NCI-H2196 (cell line): ENCODE results near the gene DLG2.
"Not testable (repeated sequence)": the region's sequence is repeated elsewhere in the genome, so short reads cannot be mapped to it uniquely, and the experiment has no call there.

ENCODE experiments used
- DNase-seq: peaks from one replicate; lab custom pipeline; 2025; ENCODE audit not compliant: unreplicated experiment; lab: John Stamatoyannopoulos, UW

DLG2 gene

DNA sequence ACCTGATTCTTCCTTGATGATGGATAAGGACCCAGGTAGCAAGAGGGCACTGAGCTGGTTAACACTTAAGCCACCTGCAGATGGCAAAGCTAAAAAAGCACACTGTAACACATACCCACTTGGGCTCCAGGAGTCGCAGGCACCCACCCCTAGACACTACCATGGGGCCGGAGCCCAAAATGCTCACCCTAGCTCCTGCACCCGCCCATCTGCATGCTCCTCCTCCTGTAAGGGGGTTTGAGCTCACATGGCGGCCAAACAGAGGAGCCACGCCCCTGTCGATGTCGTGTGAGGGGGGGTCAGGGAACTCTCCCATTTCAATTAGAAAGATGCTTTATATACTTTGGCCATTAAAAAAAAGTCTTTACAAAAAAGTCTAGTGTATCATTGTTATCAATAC is 370.7 kb downstream of the DLG2 start:
- no peak for DNase-seq

DNA sequence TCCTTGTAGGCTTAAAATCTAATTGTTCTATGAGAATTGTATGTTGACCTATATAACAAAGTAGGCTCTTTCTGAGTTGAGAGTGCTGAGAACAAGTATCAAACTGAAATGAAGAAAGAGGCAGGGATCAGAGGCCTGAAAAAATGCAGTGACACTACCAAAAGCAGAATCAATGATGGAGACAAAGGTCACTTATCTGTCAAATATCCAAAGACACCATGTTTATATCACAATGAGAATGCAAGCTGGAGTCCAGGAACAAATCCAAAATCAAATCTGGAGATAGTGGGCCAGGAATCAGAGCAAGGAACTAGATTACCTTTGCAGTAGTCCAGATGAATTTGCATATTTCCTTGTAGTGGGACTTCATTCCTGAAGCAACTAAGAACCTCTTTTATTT is 377.7 kb downstream of the DLG2 start:
- DNase-seq, result no peak

DNA sequence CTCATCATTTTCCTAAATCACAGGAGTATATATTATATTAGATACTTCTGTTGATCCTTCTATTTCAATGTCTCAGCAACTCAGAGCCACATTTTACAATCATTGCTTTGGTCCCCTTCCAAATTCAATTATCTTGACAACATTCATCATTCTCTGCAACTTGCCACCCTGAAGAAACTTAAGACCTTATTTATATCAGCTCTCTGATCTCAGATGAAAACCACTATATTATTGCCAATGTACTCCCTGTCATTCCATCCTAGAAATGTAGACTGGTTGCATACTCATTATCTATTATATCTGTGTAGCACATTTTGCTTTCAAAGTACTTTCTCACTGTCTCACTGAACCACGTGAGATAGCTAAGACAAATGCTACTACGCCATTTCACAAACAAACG is 379.3 kb downstream of the DLG2 start:
- DNase-seq, result no peak

DNA sequence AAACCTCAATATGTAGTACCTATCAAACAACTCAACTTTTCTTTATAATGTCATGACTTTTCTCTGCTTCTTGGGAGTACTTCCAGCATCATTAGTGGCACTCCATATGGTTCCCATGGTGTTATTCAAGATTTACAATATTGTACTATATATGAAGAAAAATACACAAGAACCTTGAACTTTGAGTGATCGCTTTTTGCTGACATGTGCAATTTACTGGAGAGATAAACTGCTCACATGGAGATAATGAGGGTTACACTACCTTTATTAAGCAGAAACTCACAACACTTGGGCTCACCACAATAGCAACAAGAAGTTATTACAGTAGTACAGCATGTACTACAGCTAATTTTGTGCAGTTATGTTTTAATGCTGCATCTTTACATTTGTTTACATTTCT is 388.2 kb downstream of the DLG2 start:
- no peak for DNase-seq

DNA sequence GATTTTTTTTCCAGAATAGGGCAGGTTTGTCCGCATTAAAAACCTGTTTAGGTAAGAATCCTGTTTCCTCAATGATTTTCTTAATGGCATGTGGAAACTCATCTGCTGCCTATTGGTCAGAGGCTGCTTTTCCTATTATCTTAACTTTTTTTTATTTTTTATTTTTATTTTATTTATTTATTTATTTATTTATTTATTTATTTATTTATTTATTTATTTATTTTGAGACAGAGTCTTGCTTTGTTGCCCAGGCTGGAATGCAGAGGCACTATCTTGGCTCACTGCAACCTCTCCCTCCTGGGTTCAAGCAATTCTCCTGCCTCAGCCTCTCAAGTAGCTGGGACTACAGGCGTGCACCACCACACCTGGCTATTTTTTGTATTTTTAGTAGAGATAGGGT is 389.1 kb downstream of the DLG2 start:
- not testable (repeated sequence) for DNase-seq

DNA sequence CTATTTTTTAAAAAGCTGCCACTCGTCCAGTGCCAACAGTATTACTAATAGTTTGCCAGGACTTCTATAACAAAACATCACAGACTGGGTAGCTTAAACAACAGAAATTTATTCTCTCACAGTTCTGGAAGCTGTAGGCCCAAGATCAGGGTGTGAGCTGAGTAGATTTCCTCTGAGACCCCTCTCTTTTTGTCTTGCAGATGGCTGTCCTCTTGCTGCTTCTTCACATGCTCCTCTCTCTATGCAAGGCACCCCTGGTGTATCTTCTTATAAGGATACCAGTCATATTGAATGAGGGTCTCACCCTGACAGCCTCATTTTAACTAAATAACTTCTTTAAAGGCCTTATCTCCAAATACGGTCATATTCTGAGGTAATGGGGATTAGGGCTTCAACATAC is 390.9 kb downstream of the DLG2 start:
- no peak for DNase-seq

DNA sequence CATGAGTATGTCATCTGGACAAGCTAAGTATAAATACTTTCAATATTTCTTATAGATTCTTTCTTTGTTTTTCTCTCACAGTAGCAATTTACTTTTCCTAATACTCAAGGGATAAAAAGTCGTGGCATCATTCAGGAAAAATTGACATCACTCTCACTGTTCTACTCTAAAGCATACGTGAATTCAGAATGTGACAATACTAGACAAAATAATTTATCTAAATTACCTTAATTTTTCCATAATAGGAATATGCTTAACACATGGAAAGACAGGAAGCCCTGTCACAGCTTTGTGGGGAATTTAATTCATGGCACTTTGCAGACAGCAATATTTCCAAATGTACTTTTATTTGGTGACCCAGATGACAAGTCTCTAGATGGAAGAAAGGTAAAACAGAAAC is 394.6 kb downstream of the DLG2 start:
- no peak for DNase-seq

DNA sequence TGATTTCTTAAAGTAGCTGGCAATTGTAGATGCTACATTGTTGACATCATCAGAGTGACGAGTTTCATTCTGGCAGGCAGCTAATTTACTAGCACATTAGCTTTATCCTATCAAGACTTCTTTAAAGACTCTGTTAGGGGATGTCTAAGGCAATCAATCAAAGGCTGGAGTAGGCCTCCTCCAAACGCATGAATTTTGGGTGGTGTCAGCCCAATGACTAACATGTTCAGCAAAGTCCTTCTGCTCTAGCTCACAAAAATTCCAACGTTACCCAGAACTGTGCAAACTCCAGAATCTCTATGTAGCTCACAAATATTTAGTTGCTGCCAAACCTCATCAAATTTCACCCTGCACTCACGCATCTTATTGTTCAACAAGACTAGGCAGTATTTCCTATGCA is 395.6 kb downstream of the DLG2 start:
- DNase-seq, result no peak

DNA sequence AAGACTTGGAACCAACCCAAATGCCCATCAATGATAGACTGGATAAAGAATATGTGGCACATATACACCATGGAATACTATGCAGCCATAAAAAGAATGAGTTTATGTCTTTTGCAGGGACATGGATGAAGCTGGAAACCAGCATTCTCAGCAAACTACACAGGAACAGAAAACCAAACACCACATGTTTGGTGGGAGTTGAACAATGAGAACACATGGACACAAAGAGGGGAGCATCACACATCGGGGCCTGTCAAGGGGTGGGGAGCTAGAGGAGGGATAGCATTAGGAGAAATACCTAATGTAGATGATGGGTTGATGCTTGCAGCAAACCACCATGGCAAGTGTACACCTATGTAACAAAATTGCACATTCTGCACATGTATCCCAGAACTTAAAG is 397.4 kb downstream of the DLG2 start:
- DNase-seq, result not testable (repeated sequence)

DNA sequence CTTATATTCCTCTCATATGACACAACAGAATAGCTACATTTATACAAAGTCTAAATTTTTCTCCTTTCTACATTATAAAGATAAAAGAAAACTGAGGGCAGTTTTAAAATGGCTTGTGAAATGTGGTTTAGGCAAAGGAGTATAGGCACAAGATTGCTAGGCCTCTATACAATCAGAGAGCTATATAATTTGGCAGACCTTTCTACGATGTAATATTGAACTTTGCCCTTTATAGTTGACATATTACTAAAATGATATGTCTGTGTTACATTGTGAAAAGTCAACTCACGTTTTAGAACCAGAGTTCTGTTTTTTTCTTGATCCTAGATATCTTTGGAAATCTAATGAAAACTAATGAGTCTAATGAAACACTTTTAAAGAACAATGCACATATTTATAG is 430.2 kb downstream of the DLG2 start:
- no peak for DNase-seq

DNA sequence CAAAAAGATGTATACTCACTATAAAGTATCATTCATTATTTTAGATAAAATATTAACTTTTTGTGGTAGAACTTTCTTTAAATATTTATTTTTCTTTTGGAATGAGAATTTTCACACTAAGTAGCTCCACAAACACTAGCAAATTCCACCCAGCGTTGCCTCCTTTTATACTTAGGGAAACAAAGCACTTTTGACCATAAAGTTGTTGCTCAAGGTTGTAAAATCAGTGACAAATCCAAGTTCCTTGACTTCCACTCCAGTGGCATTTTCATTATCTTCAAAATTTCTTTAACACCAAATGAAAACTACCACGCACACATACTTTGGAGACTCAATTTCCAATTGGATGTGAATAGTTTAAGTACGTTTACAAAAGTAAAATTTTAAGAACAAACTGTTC is 431.2 kb downstream of the DLG2 start:
- no peak for DNase-seq

DNA sequence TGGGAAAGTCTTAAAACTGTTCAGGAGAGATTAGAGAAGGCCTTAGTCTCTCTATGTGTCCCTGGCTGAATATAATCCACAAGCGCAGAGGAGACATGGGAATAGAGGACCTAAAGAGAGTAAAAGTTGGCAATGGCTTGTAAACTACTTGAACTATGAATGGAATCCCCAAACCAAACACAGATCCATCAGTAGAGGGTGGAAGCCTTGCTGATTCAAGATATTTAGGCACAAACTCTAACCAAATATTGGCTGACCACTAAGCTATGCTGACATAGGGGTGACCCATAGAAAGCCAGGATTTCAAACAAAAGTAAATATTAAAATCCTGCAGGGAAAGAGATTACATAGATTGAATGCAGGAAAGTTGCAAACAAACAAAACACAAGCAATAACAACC is 439.2 kb downstream of the DLG2 start:
- no peak for DNase-seq

DNA sequence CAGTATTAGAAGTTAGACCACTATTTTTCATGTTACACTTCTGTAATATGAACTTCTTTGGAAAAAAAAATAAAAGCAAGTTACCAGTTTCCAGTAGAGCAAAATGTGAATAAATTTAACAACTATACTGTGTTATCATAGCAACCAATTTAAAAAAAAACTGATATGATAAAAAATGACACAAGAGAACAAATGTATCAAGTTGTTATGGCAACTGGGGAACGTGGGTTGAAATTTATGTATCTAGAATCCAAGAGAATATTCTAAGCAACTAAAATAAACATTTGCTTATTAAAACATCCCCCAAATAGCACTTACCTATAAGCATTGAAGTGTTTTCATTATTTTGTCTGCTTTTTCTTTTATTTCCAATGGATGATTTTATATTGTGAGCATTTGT is 442.4 kb downstream of the DLG2 start:
- no peak for DNase-seq

DNA sequence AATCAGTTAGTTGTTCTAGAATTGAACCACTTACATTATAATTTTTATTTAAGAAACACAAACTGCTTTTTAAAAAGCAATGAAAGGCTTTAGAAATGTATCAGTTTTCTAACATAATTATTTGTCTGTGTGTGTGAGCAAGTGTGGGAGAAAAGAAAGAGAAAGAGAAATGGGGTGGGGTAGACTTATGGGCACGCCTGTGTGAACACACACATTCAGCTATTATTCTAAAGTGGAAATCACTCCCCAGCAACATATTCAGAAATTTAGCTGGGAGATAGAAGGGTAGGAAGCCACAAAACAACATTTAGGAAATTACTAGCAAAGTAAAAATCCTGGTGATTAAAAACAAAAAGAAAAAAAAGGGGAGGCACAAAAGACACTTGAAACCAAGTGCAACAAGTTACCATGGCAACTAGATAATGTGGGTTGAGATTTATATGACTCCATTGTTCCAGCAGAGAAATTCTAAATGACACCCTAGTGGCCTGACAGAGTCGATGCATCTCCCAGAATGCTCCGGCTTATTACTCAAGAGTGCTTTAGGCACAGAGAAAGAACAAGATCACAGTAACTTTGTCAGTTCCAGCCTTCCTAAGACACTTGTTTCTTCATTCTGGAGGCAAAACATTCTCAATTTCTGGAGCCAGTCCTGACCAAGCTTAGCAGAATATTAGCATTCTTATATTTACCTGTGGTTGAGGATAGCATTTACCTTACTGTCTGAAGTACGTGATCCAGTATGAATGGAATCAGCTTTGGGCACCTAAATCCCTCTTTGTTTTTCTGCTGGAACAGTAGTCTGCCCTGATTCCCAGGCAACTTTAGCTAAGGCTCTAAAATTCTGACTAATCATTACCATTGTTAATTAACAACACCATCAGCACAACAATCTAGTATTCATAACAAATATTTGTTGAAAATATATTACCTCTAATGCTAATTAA is 444.4 kb downstream of the DLG2 start:
- no peak for DNase-seq

DNA sequence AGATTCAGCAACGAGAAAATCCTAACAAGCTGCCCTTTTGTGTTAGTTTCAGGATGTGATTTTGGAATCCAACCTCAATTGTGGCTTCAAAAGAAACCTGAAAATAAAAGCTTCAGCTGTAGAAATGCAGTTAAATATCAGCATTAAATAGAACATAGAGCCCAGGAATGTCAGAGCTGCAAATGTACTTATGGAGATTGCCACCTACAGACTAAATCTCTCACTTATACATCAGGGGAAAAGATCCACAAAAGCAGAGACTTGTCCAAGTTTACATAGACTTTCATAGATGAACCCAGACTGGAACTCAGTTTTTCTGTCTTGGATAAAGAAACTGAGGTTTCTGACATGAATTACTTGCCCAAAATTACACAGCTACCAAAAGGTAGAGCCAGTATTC is 446.6 kb downstream of the DLG2 start:
- no peak for DNase-seq

DNA sequence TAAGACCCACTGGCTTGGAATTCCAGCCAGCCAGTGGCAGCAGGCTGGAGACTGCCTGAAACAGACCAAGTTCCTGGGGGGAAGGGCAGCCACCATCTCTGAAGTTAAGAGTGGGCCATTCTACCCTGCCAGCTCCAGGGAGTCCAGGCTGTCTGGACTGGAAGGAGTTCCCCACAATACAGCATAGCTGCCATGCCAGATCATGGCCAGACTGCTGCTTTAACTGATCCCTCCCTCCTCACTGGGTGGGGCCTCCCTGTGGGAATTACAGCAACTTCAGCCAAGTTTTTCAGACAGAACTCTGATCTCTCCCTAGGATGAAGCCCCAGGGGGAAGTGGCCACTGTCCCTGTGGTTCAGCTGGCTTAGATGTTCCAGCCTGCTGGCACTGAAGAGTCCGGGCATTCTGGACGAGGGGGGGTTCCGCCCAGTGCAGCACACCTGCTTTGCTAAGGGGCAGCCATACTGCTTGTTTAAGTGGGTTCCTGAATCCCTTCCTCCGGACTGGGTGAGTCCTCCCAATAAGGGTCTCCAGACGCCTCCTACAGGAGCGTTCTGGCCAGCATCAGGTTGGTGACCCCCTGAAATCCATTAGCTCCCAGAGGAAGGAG is 455.4 kb downstream of the DLG2 start:
- DNase-seq, result no peak

DNA sequence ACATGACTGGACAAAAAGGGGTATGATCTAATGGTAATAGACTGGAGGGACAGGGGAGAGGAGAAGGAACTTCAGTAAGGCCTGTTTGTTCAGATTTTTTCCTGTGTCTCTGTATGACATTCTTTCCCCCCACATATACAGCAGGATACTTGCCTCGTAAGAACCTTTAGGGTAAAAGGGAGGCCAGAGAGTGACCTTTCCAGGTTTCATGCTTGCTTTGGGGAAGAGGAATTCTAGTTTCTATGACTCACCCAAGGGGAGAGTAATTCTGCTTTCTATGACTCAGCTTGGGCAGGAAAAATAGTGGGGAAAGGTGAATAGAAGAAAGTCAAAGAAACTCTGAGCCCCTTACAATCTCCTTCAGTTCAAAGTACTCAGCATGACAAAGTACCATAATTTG is 457.0 kb downstream of the DLG2 start:
- DNase-seq, result no peak

DNA sequence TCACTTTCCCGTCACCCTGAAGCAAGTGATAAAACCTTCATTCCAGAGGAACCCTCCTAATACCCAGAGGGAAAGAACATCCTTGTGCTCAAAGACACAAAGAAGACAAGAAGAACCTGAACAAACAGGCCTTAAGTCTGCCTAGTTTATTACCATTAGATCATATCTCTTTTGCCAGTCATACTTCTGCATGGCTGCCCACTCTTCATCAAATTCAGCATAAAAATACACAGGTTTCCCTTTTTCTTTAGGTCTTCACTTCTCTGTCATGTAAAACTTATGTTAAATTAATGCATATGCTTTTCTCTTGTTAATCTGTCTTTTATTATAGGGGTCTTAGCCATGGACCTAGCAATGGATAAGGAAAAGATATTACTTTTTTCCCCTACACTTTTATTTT is 459.7 kb downstream of the DLG2 start:
- no peak for DNase-seq

DNA sequence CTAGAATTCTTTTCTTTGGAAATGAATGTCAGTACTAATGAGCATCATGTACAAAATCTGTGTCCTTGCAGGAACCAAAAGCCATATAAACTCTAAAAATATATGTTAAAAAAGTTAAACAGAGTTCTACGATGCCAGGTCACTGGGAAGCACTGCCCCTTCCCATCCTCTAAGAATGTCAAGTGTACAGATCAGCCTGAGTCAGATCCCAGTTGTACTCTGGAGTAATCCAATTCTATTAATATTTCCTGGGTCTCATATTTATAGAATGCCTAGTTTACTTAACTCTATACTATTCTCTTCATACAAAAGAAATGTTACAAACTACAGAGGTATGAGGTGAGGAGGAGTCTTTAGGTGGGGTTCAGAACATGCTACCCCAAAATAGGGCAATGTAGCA is 460.1 kb downstream of the DLG2 start:
- no peak for DNase-seq

DNA sequence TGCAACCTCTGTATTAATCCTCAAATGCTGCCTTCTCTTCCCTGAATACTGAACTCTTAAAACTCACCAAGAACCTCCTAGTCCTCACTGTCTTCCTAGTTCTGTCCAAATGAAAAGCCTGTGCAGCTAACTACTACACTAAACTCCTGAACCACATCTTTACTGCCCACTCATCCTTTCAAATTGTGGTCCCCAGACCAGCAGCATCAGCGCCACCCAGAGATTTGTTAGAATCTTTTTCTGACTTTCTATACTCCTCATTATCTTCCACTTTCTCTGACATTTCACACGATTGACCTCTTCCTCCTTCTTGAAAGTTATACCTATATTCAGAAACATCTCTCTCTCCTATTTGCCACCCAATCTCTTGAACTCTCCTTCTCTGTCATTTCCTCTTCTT is 461.3 kb downstream of the DLG2 start:
- DNase-seq, result no peak

DNA sequence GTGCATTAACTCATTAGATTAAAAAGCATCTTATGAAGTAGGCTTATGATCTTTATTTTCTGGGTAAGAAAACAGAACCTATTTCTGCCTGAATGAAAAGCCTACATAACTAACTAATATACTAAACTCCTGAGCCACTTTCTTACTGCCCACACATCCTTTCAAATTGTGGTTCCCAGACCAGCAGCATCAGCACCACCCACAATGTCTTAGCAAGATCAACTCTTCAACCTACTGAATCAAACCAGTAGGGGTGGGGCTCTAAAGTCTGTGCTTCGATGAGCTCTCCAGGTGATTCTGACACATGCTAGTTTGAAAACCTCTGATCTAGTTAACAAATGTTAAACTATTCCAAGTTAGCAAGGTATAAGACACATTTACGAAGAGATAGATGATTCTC is 462.4 kb downstream of the DLG2 start:
- no peak for DNase-seq

DNA sequence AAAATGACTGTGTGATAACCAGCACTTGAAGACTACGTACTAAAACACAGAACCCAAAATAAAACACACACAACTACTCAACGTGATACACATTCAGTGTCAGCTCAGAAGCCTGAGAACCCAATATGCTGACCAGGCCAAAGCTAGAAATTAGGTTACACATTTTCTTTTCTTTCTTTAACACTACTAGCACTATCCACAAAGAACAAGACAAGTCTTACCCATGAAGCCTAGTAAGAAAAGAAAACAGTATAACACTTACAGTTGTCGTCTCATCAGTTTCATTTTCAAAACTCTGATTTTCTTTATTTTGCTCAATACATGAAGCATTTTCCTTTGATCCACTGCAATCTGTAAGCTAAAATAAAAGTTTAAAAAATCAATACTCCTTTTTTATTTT is 472.9 kb downstream of the DLG2 start:
- no peak for DNase-seq

DNA sequence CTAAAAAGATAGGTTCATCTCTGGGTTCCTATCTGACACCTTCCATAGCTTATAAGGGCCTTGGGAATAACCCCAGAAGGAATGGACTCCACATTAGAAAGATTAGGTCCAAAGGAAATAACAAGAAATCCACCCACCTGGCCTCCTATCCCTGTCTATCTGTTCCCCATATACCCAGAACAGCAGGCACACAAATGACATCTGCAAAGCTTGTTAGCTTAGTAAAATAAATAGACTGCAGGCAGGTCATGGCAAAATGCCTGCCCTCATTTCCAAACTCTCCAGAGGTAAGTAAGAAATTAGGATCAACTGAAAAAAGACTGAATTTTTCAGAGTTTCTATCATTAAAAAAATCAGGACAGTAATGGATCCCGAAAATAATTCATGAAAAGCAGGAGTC is 489.5 kb downstream of the DLG2 start:
- DNase-seq, result no peak
